Dendritic cell treated with granulocyte-macrophage colony-stimulating factor and Interleukin-4, amounts not matched to agents 40 ng/mL and 50 ng/mL, for 4 days (primary cell): ENCODE data around the gene DEAF1.

Source experiments
- H3K27ac Mint-ChIP-seq: one replicate; pipeline ENCODE4 v1.8.0; 2022; ENCODE audit warnings: mild to moderate bottlenecking, mixed read lengths
- H3K27me3 Mint-ChIP-seq: one replicate; pipeline ENCODE4 v1.8.0; 2022; ENCODE audit warnings: mild to moderate bottlenecking, mixed read lengths
- H3K36me3 Mint-ChIP-seq: one replicate; pipeline ENCODE4 v1.8.0; 2022; ENCODE audit warnings: low read depth, mixed read lengths
- H3K4me1 Mint-ChIP-seq: one replicate; pipeline ENCODE4 v1.8.0; 2022; ENCODE audit warnings: low read depth, mixed read lengths
- H3K4me3 Mint-ChIP-seq: one replicate; pipeline ENCODE4 v1.8.0; 2022; ENCODE audit warnings: mild to moderate bottlenecking, moderate library complexity, mixed read lengths
- H3K9me3 Mint-ChIP-seq: one replicate; pipeline ENCODE4 v1.8.0; 2022; ENCODE audit warnings: mixed read lengths
- intact Hi-C: fragments of 100-400 bp; cut with micrococcal nuclease; formaldehyde crosslinking; loops from one replicate; pipeline ENCODE4 v1.15.0; 2022

DEAF1 gene

GRCh38 chr11:645536-645935 is 49.5 kb downstream of the DEAF1 start:
- Mint-ChIP-seq H3K27me3 (peaks cover 10% of the 10 kb centered on the region), H3K4me3 (no peak overlapping the region), H3K27ac (no peak overlapping the region), H3K4me1 (peaks cover 8% of the 10 kb centered on the region), H3K9me3 (no peaks in the 10 kb centered on the region), H3K36me3 (peaks cover 86% of the 10 kb centered on the region)
- intact Hi-C loops, result no loop called here

GRCh38 chr11:643849-644738 is 50.9 kb downstream of the DEAF1 start:
- Mint-ChIP-seq H3K27ac (no peak overlapping the region), H3K4me1 (peaks cover 13% of the 10 kb centered on the region), H3K4me3 (no peak overlapping the region), H3K9me3 (no peaks in the 10 kb centered on the region), H3K27me3 (peaks cover 21% of the 10 kb centered on the region), H3K36me3 (peaks cover 72% of the 10 kb centered on the region)
- intact Hi-C loops, result no loop called here

GRCh38 chr11:643366-643765 is 51.7 kb downstream of the DEAF1 start:
- intact Hi-C loops, result no loop called here
- peaks cover 71% of the 10 kb centered on the region for H3K36me3 Mint-ChIP-seq
- no peak overlapping the region for H3K27ac Mint-ChIP-seq
- H3K4me3 Mint-ChIP-seq, result no peak overlapping the region
- peaks cover 13% of the 10 kb centered on the region for H3K4me1 Mint-ChIP-seq
- no peaks in the 10 kb centered on the region for H3K9me3 Mint-ChIP-seq
- H3K27me3 Mint-ChIP-seq, result peaks cover 29% of the 10 kb centered on the region

- no peaks in the 10 kb centered on the region for H3K9me3 Mint-ChIP-seq
- peaks cover 63% of the 10 kb centered on the region for H3K36me3 Mint-ChIP-seq
- H3K4me3 Mint-ChIP-seq, result no peak overlapping the region
- peaks cover 40% of the 10 kb centered on the region for H3K27me3 Mint-ChIP-seq
- peaks cover 21% of the 10 kb centered on the region for H3K4me1 Mint-ChIP-seq
- intact Hi-C loops, result no loop called here
- H3K27ac Mint-ChIP-seq, result no peak overlapping the region
Measured at GRCh38 chr11:641806-642370, 53.1 kb downstream of the DEAF1 start.

GRCh38 chr11:640021-640706 is 54.9 kb downstream of the DEAF1 start:
- Mint-ChIP-seq H3K27me3 (peaks cover 55% of the 10 kb centered on the region), H3K27ac (peak overlapping the region; percentile 71), H3K4me1 (peaks cover 26% of the 10 kb centered on the region), H3K9me3 (no peaks in the 10 kb centered on the region), H3K4me3 (peak overlapping the region; percentile 64), H3K36me3 (peaks cover 61% of the 10 kb centered on the region)
- intact Hi-C loops, result no loop called here

- Mint-ChIP-seq H3K4me3 (no peak overlapping the region), H3K4me1 (peaks cover 26% of the 10 kb centered on the region), H3K27ac (no peak overlapping the region), H3K27me3 (peaks cover 55% of the 10 kb centered on the region), H3K9me3 (no peaks in the 10 kb centered on the region), H3K36me3 (peaks cover 54% of the 10 kb centered on the region)
- intact Hi-C loops, result no loop called here
Measured at GRCh38 chr11:639332-639955, 55.6 kb downstream of the DEAF1 start.

- Mint-ChIP-seq H3K9me3 (no peaks in the 10 kb centered on the region), H3K4me1 (peaks cover 26% of the 10 kb centered on the region), H3K36me3 (peaks cover 48% of the 10 kb centered on the region), H3K27ac (no peak overlapping the region), H3K4me3 (no peak overlapping the region), H3K27me3 (peaks cover 55% of the 10 kb centered on the region)
- intact Hi-C loops, result no loop called here
Measured at GRCh38 chr11:638631-639331, 56.2 kb downstream of the DEAF1 start.

- intact Hi-C loops, result no loop called here
- Mint-ChIP-seq H3K4me3 (peak overlapping the region; percentile 27), H3K9me3 (no peaks in the 10 kb centered on the region), H3K27ac (no peak overlapping the region), H3K27me3 (peaks cover 55% of the 10 kb centered on the region), H3K4me1 (peaks cover 26% of the 10 kb centered on the region), H3K36me3 (peaks cover 41% of the 10 kb centered on the region)
Measured at GRCh38 chr11:637593-638521, 57.2 kb downstream of the DEAF1 start.

- Mint-ChIP-seq H3K9me3 (no peaks in the 10 kb centered on the region), H3K36me3 (peaks cover 38% of the 10 kb centered on the region), H3K4me3 (peak overlapping the region; percentile 27), H3K4me1 (peaks cover 26% of the 10 kb centered on the region), H3K27ac (no peak overlapping the region), H3K27me3 (peaks cover 55% of the 10 kb centered on the region)
- intact Hi-C loops, result no loop called here
Measured at GRCh38 chr11:637333-637592, 57.8 kb downstream of the DEAF1 start.

GRCh38 chr11:636511-637332 is 58.3 kb downstream of the DEAF1 start, which contains the start of gene DRD4:
Gene DRD4, plus strand, starts transcription at chr11:637269. Its CDS starts 36 bp downstream, at chr11:637305.
- H3K36me3 Mint-ChIP-seq, result peaks cover 33% of the 10 kb centered on the region
- peaks cover 26% of the 10 kb centered on the region for H3K4me1 Mint-ChIP-seq
- H3K27me3 Mint-ChIP-seq, result peaks cover 52% of the 10 kb centered on the region
- no peak within 1 kb of the TSS for H3K27ac Mint-ChIP-seq
- intact Hi-C loops, result no loop called here
- H3K9me3 Mint-ChIP-seq, result no peaks in the 10 kb centered on the region
- H3K4me3 Mint-ChIP-seq, result peak within 1 kb of the TSS; percentile 27

GRCh38 chr11:635945-636510 is 59.0 kb downstream of the DEAF1 start:
- Mint-ChIP-seq H3K27me3 (peaks cover 47% of the 10 kb centered on the region), H3K4me1 (peaks cover 23% of the 10 kb centered on the region), H3K4me3 (no peak overlapping the region), H3K9me3 (no peaks in the 10 kb centered on the region), H3K36me3 (peaks cover 30% of the 10 kb centered on the region), H3K27ac (no peak overlapping the region)
- intact Hi-C loops, result no loop called here

GRCh38 chr11:630871-631270 is 64.2 kb downstream of the DEAF1 start:
- intact Hi-C loops, result no loop called here
- Mint-ChIP-seq H3K27me3 (peaks cover 39% of the 10 kb centered on the region), H3K36me3 (peaks cover 21% of the 10 kb centered on the region), H3K27ac (no peak overlapping the region), H3K4me3 (no peak overlapping the region), H3K4me1 (peaks cover 23% of the 10 kb centered on the region), H3K9me3 (no peaks in the 10 kb centered on the region)
